ENCODE data around the gene MEG3.

Gene MEG3

DNA sequence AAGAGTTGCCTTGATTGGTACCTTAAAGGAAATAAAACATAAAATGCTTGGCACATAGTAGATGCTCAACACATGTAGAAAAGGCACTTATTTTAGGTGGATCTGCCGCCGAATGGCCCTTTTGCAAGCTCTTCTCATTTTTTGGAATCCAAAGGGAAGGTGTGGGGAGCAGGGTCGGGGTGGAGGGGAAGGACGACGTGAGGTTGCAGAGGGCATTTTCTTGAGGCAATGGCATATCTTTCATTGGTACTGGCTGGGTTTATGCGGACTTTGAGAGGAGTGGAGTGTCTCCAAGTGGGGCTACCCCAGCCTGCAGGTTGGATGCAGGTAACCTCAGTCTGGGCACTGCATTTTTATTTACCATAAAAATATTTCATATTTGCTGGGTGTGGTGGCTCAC, 69.5 kb downstream of the MEG3 start:
- no peak overlapping the region for H3K4me3 ChIP-seq (ENCODE audit: extremely low read depth, insufficient read depth, low read length, poor library complexity, severe bottlenecking)
- 100% methylated on average over 1 to 3 of the region's 6 CpGs for WGBS, 2 experiments (ENCODE audit: insufficient coverage in 2 of 2)
- H3K4me1 ChIP-seq (ENCODE audit: control insufficient read depth, insufficient read depth, low read length, poor library complexity, severe bottlenecking) = peaks cover 8% of the 10 kb centered on the region
- no peaks in the 10 kb centered on the region for H3K36me3 ChIP-seq (ENCODE audit: control insufficient read depth, insufficient read depth, low read length)
- no peak overlapping the region for H3K27ac ChIP-seq (ENCODE audit: low read depth, low read length, severe bottlenecking)
- H3K9me3 ChIP-seq (ENCODE audit: control insufficient read depth, low read length) = no peaks in the 10 kb centered on the region

DNA sequence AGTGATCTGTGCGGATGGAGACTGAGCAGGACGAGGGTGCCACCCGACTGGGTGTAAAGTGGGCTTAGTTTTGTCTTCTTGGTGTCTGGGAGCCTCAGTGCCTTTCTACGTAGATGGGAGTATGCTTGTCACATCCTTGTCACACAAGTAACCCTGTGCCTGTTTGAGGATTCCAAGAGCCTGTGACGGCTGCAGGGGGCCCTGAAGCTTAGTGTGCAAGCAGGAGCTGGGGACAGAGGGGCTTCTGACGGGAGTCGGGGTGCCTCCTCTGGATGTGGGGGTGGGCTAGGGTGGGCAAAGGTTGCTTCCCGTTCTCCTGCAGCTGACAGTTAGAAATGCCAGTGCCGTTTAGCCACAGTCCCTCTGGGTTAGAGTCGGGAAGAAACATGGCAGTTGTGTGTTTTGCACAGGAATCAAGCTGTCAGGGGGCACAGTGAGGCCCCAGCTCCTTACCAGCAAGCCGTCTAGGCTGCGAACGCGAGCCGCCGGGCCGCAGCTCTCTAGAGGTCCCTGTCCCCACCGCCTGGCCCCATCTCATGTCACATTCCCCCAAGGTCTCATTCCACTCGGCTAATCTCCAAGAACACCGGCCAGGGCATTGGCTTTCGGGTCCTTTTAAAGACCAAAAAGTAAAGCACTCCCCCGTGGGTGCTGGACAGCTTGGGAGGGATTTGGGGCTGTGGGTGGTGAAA, 70.6 kb downstream of the MEG3 start:
- Histone ChIP-seq H3K36me3 (ENCODE audit: control insufficient read depth, insufficient read depth, low read length) (no peaks in the 10 kb centered on the region), H3K9me3 (ENCODE audit: control insufficient read depth, low read length) (no peaks in the 10 kb centered on the region), H3K27ac (ENCODE audit: low read depth, low read length, severe bottlenecking) (no peak overlapping the region), H3K4me1 (ENCODE audit: control insufficient read depth, insufficient read depth, low read length, poor library complexity, severe bottlenecking) (peaks cover 14% of the 10 kb centered on the region), H3K4me3 (ENCODE audit: extremely low read depth, insufficient read depth, low read length, poor library complexity, severe bottlenecking) (no peak overlapping the region)
- WGBS, 2 experiments (ENCODE audit: insufficient coverage in 2 of 2) = 77 to 81% methylated on average over 9 to 16 of the region's 22 CpGs

DNA sequence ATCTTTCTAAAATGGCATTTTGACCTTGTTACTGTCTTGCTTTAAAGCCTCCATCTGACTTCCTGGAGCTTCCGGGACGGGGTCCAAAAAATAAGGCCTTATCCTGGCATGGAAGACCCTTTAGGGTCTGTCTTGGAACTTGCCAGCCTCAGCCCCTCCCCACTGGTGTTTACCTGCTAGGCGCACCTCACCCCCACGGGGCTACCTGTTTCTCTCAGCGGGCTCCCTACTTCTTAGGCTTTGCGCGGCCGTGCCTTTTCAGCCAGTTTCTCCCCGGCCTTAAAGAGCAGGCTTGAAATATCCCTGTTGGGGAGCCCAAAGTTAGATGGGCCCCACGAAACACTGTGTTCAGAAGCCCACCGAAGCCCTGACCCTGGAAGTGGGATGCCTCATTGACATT, 72.5 kb downstream of the MEG3 start:
- WGBS, 2 experiments (ENCODE audit: insufficient coverage in 2 of 2) = 65 to 76% methylated on average over 10 of the region's 11 CpGs

DNA sequence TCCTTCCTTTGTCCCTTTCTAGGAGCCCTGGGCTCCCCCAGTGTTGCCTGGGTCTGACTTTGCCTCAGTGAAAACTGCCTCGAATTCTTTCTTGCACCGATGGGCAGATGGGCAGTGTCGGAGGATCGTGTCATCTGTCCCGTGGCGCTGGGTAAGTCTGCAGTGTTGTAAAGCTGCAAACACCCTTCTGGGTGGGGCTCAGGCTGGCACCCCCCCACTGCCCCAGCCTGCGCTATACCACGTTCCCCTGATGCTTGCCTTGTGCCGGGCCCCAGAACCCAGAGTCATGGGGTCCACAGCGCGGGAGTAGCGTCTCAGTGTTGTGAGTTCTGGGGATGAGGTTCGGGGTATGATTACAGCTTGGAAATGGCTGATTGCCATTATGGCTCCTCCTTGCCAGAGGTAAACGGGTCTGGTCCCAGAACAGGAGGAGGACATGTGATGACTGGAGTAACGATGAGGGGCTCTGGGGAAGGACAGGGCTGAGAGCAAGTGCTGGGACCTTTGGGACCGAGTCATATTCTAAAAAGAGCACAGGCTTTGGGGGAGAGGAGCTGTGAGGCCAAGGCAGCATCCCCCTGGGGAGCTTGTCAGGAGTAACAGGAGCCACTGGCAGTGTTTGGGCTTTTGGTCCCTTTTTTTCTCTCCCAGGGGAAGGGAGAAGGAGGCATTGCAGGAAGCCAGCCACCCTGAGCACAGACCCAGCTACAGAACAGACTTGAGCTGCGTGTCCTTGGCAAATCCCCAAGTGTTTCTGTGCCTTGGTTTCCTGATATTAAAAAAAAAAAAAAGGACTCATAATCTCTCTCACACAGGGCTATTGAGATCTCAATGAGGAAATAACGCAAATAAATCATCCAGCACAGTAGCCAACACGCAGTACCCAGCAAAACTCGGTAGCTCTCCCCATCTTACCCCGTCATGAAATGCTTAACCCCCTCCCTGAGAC, 73.3 kb downstream of the MEG3 start:
- Histone ChIP-seq H3K9me3 (ENCODE audit: control insufficient read depth, low read length) (no peaks in the 10 kb centered on the region), H3K4me1 (ENCODE audit: control insufficient read depth, insufficient read depth, low read length, poor library complexity, severe bottlenecking) (peaks cover 14% of the 10 kb centered on the region), H3K27ac (ENCODE audit: low read depth, low read length, severe bottlenecking) (no peak overlapping the region), H3K36me3 (ENCODE audit: control insufficient read depth, insufficient read depth, low read length) (no peaks in the 10 kb centered on the region), H3K4me3 (ENCODE audit: extremely low read depth, insufficient read depth, low read length, poor library complexity, severe bottlenecking) (no peak overlapping the region)
- WGBS, 2 experiments (ENCODE audit: insufficient coverage in 2 of 2) = 75 to 88% methylated on average over 15 to 20 of the region's 21 CpGs

More for the DNA sequence above, 72.5 kb downstream of the MEG3 start:
- Histone ChIP-seq H3K36me3 (ENCODE audit: control insufficient read depth, insufficient read depth, low read length) (no peaks in the 10 kb centered on the region), H3K4me3 (ENCODE audit: extremely low read depth, insufficient read depth, low read length, poor library complexity, severe bottlenecking) (no peak overlapping the region), H3K27ac (ENCODE audit: low read depth, low read length, severe bottlenecking) (no peak overlapping the region), H3K9me3 (ENCODE audit: control insufficient read depth, low read length) (no peaks in the 10 kb centered on the region), H3K4me1 (ENCODE audit: control insufficient read depth, insufficient read depth, low read length, poor library complexity, severe bottlenecking) (peaks cover 14% of the 10 kb centered on the region)

DNA sequence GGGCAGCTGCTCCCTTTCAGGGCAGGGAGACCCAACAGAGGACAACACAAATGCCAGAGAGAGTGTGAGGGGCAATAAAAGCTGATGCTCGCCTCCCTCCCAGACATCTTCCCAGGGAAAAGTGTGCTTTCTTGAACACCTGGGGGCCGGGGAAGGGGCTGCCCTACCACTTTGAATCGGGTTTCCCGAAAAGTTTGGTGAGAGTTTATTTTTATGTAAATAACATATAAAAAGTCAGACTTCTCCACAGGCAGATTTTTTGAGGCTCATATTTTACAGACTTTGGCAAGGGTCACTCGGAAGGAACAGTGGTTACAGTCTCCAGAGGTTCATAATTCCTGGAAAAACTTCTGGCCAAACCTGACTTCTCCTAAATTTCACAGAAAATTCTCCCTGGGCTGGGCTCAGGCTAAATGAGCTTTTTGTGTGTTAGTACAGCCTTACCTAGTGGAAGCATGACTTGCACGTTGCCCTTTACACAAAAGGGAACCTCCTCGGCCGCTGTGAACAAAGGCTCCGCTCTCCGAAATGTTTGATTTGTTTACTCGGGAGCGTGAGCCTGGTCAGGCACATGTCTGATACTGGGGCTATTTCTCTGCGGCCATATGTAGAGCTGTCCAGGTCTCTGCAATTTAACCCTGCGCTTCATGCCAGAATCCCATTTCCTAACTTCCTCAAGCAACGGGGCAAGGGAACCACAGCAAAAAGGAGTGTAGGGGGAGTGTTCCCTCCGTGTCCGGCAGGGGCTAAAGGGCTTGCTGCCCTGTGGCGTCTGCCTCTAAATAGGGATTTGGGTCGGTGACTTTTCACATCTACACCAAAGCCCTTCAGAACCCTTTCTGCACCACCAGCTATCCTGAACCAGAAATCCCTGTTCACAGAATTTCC, 74.2 kb downstream of the MEG3 start:
- H3K36me3 ChIP-seq (ENCODE audit: control insufficient read depth, insufficient read depth, low read length) = no peaks in the 10 kb centered on the region
- H3K4me1 ChIP-seq (ENCODE audit: control insufficient read depth, insufficient read depth, low read length, poor library complexity, severe bottlenecking) = peaks cover 14% of the 10 kb centered on the region
- peak overlapping the region; percentile 5 for H3K4me3 ChIP-seq (ENCODE audit: extremely low read depth, insufficient read depth, low read length, poor library complexity, severe bottlenecking)
- WGBS, 2 experiments (ENCODE audit: insufficient coverage in 2 of 2) = 22 to 25% methylated on average over 10 to 12 of the region's 19 CpGs
- H3K27ac ChIP-seq (ENCODE audit: low read depth, low read length, severe bottlenecking) = no peak overlapping the region
- H3K9me3 ChIP-seq (ENCODE audit: control insufficient read depth, low read length) = no peaks in the 10 kb centered on the region

DNA sequence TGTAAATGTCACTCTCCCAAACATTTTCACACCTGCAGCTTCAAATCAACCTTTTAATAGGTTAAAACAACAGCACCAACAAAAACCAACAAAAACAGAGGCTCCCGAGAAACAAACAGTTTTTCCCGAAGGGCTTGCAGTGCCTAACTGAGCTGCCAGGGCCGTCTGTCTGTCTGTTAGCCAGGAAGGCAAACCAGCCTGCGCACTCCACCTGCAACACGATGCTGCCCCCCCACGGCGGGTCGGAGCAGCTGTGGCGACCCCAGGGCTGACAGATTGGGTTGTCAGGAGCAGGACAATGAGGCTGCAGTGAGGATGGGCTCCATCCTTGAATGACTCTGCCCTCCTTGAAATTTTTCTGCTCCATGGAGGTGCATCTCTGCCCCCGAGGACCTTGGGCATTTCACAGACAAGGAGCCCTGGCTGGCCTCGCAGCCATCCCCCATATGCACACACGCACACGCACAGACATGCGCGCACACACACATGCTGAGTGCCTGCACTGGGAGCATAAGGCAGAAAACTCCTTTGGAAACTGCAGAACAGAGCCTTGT, 75.0 kb downstream of the MEG3 start:
- 38 to 39% methylated on average over 14 to 15 of the region's 15 CpGs for WGBS, 2 experiments (ENCODE audit: insufficient coverage in 2 of 2)

DNA sequence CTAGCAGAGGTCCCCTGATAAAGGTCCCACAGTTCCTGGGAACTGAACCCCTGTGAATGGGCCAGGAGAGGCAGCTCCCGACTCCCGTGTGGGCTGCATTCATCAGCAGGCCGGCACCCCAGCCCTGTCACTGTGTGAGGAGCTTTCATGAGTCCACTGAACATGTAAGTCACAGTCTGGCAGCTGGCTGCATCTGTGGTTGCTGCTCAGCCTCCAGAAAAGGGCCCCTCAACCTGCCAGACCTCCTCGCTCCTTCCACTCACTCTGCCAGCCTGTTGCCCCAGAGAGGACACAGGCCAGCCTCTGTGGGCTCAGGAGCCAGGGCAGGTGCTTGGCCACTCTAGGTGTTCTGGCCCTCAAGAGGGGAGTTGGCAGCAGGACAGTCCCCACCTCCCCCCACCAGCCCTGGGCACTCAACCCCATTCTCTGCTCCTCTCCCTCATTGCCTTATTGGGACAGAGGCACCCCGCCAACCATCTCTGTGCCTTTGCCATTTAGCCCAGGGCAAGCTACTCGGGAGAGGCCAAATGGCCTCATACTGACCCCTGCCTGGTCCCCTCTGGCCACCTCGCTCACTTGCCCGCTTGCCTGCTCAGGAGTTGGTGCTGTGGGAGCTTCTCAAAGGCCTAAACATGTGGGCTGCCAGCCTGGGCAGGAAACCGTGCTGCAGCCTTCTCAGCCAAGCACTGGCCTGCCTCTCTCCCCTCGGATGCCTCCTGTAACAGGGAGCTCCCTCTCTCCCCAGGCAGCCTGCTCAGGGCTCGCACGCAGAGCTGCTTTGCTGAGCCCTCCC, 75.7 kb downstream of the MEG3 start:
- Histone ChIP-seq H3K36me3 (ENCODE audit: control insufficient read depth, insufficient read depth, low read length) (no peaks in the 10 kb centered on the region), H3K4me3 (ENCODE audit: extremely low read depth, insufficient read depth, low read length, poor library complexity, severe bottlenecking) (no peak overlapping the region), H3K27ac (ENCODE audit: low read depth, low read length, severe bottlenecking) (no peak overlapping the region), H3K4me1 (ENCODE audit: control insufficient read depth, insufficient read depth, low read length, poor library complexity, severe bottlenecking) (peaks cover 14% of the 10 kb centered on the region), H3K9me3 (ENCODE audit: control insufficient read depth, low read length) (no peaks in the 10 kb centered on the region)
- WGBS, 2 experiments (ENCODE audit: insufficient coverage in 2 of 2) = 91 to 95% methylated on average over 9 to 11 of the region's 12 CpGs

More for the DNA sequence above, 75.0 kb downstream of the MEG3 start:
- Histone ChIP-seq H3K36me3 (ENCODE audit: control insufficient read depth, insufficient read depth, low read length) (no peaks in the 10 kb centered on the region), H3K27ac (ENCODE audit: low read depth, low read length, severe bottlenecking) (no peak overlapping the region), H3K4me3 (ENCODE audit: extremely low read depth, insufficient read depth, low read length, poor library complexity, severe bottlenecking) (peak overlapping the region; percentile 5), H3K4me1 (ENCODE audit: control insufficient read depth, insufficient read depth, low read length, poor library complexity, severe bottlenecking) (peaks cover 14% of the 10 kb centered on the region), H3K9me3 (ENCODE audit: control insufficient read depth, low read length) (no peaks in the 10 kb centered on the region)

DNA sequence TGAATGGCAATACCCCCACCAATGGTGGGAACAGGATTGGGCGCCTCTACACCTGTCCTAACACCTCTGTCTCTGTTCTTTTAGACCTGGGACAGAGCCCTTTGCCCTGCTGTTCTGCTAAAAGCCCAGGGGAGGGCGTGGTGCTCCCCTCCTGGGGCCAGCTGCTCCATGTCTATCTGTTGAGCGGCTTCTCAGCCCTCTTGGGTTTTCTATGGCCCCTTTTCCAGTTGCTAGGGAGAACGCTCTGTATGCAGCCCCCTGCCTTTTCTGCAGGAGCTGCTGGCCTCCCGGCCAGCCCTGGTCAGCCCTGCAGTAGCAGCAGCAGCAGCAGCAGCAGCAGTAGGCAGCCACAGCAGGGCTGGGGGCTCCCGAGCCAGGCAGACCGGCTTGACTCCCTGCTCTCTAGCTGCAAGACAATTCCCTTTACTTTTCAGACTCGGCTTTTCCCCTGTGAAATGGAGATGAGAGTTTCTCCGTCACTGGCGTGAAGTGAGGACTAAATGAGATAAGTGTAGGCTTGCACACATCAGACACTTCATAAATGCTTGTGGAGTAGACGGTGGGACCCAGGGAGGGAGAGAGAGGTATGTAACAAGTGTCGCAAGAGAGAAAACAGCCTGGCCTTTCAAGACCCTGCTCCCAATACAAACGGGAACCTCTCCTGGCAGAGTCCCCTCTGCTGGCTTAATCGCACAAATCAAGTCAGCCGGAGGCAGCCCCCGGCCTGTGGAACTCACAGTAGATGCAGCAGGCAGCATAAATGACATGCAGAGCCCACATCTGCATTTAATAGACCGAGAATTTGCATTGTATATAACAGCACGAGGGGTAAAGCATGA, 76.6 kb downstream of the MEG3 start:
- H3K27ac ChIP-seq (ENCODE audit: low read depth, low read length, severe bottlenecking) = no peak overlapping the region
- WGBS, 2 experiments (ENCODE audit: insufficient coverage in 2 of 2) = 36 to 49% methylated on average over 11 to 14 of the region's 18 CpGs
- no peaks in the 10 kb centered on the region for H3K36me3 ChIP-seq (ENCODE audit: control insufficient read depth, insufficient read depth, low read length)
- H3K4me1 ChIP-seq (ENCODE audit: control insufficient read depth, insufficient read depth, low read length, poor library complexity, severe bottlenecking) = peaks cover 14% of the 10 kb centered on the region
- H3K9me3 ChIP-seq (ENCODE audit: control insufficient read depth, low read length) = no peaks in the 10 kb centered on the region
- H3K4me3 ChIP-seq (ENCODE audit: extremely low read depth, insufficient read depth, low read length, poor library complexity, severe bottlenecking) = no peak overlapping the region

DNA sequence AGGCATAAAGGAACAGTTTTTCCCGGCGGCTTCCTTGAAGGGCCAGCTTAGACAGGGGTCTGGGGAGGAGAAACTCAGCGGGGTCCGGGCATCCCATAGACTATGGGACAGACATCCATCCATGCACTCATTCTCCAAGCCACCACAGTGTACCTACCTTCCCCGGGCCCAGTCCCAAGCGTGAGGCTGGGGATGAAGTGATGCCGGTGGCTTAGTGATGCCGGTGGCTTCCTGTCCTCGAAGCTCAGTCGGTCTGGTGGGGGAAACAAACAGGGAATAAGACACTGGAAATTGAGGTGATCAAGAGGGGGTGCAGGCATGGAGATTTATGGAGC, 77.2 kb downstream of the MEG3 start:
- no peaks in the 10 kb centered on the region for H3K9me3 ChIP-seq (ENCODE audit: control insufficient read depth, low read length)
- H3K4me1 ChIP-seq (ENCODE audit: control insufficient read depth, insufficient read depth, low read length, poor library complexity, severe bottlenecking) = peaks cover 14% of the 10 kb centered on the region
- H3K36me3 ChIP-seq (ENCODE audit: control insufficient read depth, insufficient read depth, low read length) = no peaks in the 10 kb centered on the region
- 85 to 90% methylated on average over 4 of the region's 10 CpGs for WGBS, 2 experiments (ENCODE audit: insufficient coverage in 2 of 2)
- no peak overlapping the region for H3K27ac ChIP-seq (ENCODE audit: low read depth, low read length, severe bottlenecking)
- no peak overlapping the region for H3K4me3 ChIP-seq (ENCODE audit: extremely low read depth, insufficient read depth, low read length, poor library complexity, severe bottlenecking)

Measured in mesodermal cell (in vitro differentiated cells).